Kidney epithelial cell (primary cell): Measurements from ENCODE around the gene ALKBH8. TPM values are rescaled to one million over a fixed set of nuclear protein-coding genes. Genes with fewer than 3 reads are reported as not detected.
"Not testable (repeated sequence)": the region's sequence is repeated elsewhere in the genome, so short reads cannot be mapped to it uniquely, and the experiment has no call there.

Experiments used
- DNase-seq: peaks from one replicate; pipeline ENCODE4 v3.0.0-alpha.2; 2010; ENCODE audit warnings: low read depth
- H3K27me3 ChIP-seq: 2 replicates; pipeline ENCODE4 v1.6.0; 2011; ENCODE audit warnings: low read length; ENCODE audit not compliant: control insufficient read depth, insufficient read depth
- H3K36me3 ChIP-seq: 2 replicates; pipeline ENCODE4 v1.5.1; 2011; ENCODE audit warnings: low read length; ENCODE audit not compliant: control insufficient read depth, insufficient read depth
- H3K4me3 ChIP-seq: 2 replicates; pipeline ENCODE4 v1.5.1; 2011; ENCODE audit warnings: low read depth, mild to moderate bottlenecking, control low read depth, low read length
- CTCF ChIP-seq: IDR thresholded peaks from 2 replicates; pipeline ENCODE4 v1.5.1; 2011; ENCODE audit warnings: mild to moderate bottlenecking, moderate library complexity, low read length, control low read depth, inconsistent platforms; ENCODE audit not compliant: insufficient read depth, poor library complexity, severe bottlenecking
- total RNA-seq: library from RNA; depleted of rRNA; stranded (reverse); fragments of >200 nt; gene quantifications from 2 replicates; pipeline ENCODE4 v1.2.3, GENCODE V29; 2015

Gene ALKBH8
- total RNA-seq, 1 donor from 2014 or later, result 7.1 TPM

GRCh38 chr11:107567739-107568335 lies 2.3 kb upstream of the ALKBH8 start:
- Histone ChIP-seq H3K4me3 (no peak overlapping the region), H3K27me3 (no peaks in the 10 kb centered on the region), H3K36me3 (no peaks in the 10 kb centered on the region)
- TF ChIP-seq CTCF, result no peak
- no peak for DNase-seq

GRCh38 chr11:107566569-107566968 lies 1.0 kb upstream of the ALKBH8 start:
- H3K4me3 ChIP-seq, result no peak overlapping the region
- no peaks in the 10 kb centered on the region for H3K36me3 ChIP-seq
- no peak for TF ChIP-seq CTCF
- no peaks in the 10 kb centered on the region for H3K27me3 ChIP-seq
- DNase-seq, result no peak

- not testable (repeated sequence) for H3K27me3 ChIP-seq, H3K36me3 ChIP-seq, DNase-seq
- peak overlapping the region; percentile 68 for H3K4me3 ChIP-seq
These were observed 493 bp upstream of the ALKBH8 start for GRCh38 chr11:107565955-107566501.

- DNase-seq, result no peak
- no peak for TF ChIP-seq CTCF
- Histone ChIP-seq H3K36me3 (no peaks in the 10 kb centered on the region), H3K4me3 (peak overlapping the region; percentile 68), H3K27me3 (no peaks in the 10 kb centered on the region)
These were observed 687 bp downstream of the ALKBH8 start for GRCh38 chr11:107564877-107565218.

GRCh38 chr11:107563702-107564101 lies 1.8 kb downstream of the ALKBH8 start:
- DNase-seq, result no peak
- no peak overlapping the region for H3K4me3 ChIP-seq

GRCh38 chr11:107562647-107563208 lies 2.8 kb downstream of the ALKBH8 start:
- H3K4me3 ChIP-seq, result no peak overlapping the region
- no peak for TF ChIP-seq CTCF
- peak; percentile 81 for DNase-seq
- no peaks in the 10 kb centered on the region for H3K36me3 ChIP-seq
- H3K27me3 ChIP-seq, result no peaks in the 10 kb centered on the region

More at GRCh38 chr11:107563702-107564101, 1.8 kb downstream of the ALKBH8 start:
- TF ChIP-seq CTCF, result peak; percentile 71
- no peaks in the 10 kb centered on the region for H3K36me3 ChIP-seq
- H3K27me3 ChIP-seq, result no peaks in the 10 kb centered on the region
